HCT116 (cell line): ENCODE measurements around the gene FOXO3.
"Not testable (repeated sequence)": the region's sequence is repeated elsewhere in the genome, so short reads cannot be mapped to it uniquely, and the experiment has no call there.

Experiments used
- ELF1 ChIP-seq: IDR thresholded peaks from 2 replicates; pipeline ENCODE4 v1.6.1; 2012; ENCODE audit warnings: low read depth, borderline replicate concordance
- EZH2 ChIP-seq: fragments of 200-600 bp; sonication (generic); IDR thresholded peaks from 2 replicates; pipeline ENCODE4 v1.6.1; 2017; ENCODE audit warnings: antibody characterized with exemption, mixed run types
- EZH2phosphoT487 ChIP-seq: fragments of 200-600 bp; IDR thresholded peaks from 2 replicates; pipeline ENCODE4 v1.6.1; 2018; ENCODE audit warnings: antibody characterized with exemption, borderline replicate concordance
- POLR2A ChIP-seq: IDR thresholded peaks from 2 replicates; pipeline ENCODE4 v1.7.0; 2011; ENCODE audit warnings: borderline replicate concordance; ENCODE audit not compliant: insufficient read depth, insufficient read length; ENCODE audit errors: extremely low read depth
- POLR2AphosphoS5 ChIP-seq: IDR thresholded peaks from 2 replicates; pipeline ENCODE4 v1.6.1; 2011; ENCODE audit warnings: mild to moderate bottlenecking, low read depth, low read length, moderate library complexity
- SP1 ChIP-seq: IDR thresholded peaks from 2 replicates; pipeline ENCODE4 v1.6.1; 2012; ENCODE audit warnings: low read depth
- SRF ChIP-seq: IDR thresholded peaks from 2 replicates; pipeline ENCODE4 v1.6.1; 2012; ENCODE audit warnings: low read depth
- ZFX ChIP-seq: fragments of 450-650 bp; IDR thresholded peaks from 2 replicates; pipeline ENCODE4 v1.6.1; 2017
- ZNF274 ChIP-seq: fragments of 200-500 bp; sonication (Bioruptor generic); IDR thresholded peaks from 2 replicates; pipeline ENCODE4 v1.6.1; 2014; ENCODE audit warnings: mild to moderate bottlenecking, low read depth, low read length, inconsistent platforms
- TF ChIP-seq, protein P1 (sequence below), 3 experiments: fragments of 200-600 bp in 1 of 3; sonication (generic) in 1 of 3; IDR thresholded peaks in 2 of 3; conservative IDR thresholded peaks in 1 of 3; 2 replicates each; pipeline ENCODE4 v1.5.1; 2012 to 2017; ENCODE audit warnings: low read depth in 2 of 3, low read length in 2 of 3, antibody characterized with exemption in 1 of 3, borderline replicate concordance in 1 of 3, control low read depth in 1 of 3, mild to moderate bottlenecking in 1 of 3, mixed read lengths in 1 of 3, mixed run types in 1 of 3, moderate library complexity in 1 of 3; ENCODE audit not compliant: insufficient read depth in 1 of 3

DNA sequence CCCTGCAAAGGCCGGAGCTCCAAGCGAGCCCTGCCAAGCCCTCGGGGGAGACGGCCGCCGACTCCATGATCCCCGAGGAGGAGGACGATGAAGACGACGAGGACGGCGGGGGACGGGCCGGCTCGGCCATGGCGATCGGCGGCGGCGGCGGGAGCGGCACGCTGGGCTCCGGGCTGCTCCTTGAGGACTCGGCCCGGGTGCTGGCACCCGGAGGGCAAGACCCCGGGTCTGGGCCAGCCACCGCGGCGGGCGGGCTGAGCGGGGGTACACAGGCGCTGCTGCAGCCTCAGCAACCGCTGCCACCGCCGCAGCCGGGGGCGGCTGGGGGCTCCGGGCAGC is 561 bp downstream of the FOXO3 start:
- not testable (repeated sequence) for TF ChIP-seq EZH2phosphoT487, SRF, EZH2, SP1, ZNF274, POLR2AphosphoS5, POLR2A, ELF1, ZFX
- TF ChIP-seq, protein P1, sequence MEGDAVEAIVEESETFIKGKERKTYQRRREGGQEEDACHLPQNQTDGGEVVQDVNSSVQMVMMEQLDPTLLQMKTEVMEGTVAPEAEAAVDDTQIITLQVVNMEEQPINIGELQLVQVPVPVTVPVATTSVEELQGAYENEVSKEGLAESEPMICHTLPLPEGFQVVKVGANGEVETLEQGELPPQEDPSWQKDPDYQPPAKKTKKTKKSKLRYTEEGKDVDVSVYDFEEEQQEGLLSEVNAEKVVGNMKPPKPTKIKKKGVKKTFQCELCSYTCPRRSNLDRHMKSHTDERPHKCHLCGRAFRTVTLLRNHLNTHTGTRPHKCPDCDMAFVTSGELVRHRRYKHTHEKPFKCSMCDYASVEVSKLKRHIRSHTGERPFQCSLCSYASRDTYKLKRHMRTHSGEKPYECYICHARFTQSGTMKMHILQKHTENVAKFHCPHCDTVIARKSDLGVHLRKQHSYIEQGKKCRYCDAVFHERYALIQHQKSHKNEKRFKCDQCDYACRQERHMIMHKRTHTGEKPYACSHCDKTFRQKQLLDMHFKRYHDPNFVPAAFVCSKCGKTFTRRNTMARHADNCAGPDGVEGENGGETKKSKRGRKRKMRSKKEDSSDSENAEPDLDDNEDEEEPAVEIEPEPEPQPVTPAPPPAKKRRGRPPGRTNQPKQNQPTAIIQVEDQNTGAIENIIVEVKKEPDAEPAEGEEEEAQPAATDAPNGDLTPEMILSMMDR (IDR thresholded peaks at IDR 0.05 in 2 of 3, conservative IDR thresholded peaks at IDR 0.05 in 1 of 3; ENCODE audit: borderline replicate concordance in 1 of 3, insufficient read depth in 1 of 3, low read depth in 2 of 3, low read length in 2 of 3) = not testable (repeated sequence)
